ENCODE data around the gene EML1.

Gene EML1

DNA sequence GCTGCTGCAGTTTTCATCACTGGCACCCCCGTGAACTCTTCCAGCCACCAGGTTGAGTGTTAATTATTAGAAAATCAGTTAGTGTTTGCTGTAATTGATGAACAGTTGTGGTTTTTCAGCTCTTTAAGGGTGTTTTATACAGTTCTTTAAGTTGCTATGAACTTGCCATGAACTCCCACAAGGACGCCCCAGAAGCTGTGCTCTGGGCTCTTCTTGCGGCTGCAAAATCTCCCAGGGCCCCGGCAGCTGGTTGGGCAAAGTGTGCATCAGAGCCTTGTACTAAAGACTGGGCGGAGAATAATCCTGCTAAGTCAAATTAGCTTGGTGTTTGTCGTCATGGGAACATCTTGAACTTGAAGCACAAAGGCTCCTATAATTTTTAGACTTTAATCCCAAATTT is 82.2 kb downstream of the EML1 start:
- DNase-seq: no peak

DNA sequence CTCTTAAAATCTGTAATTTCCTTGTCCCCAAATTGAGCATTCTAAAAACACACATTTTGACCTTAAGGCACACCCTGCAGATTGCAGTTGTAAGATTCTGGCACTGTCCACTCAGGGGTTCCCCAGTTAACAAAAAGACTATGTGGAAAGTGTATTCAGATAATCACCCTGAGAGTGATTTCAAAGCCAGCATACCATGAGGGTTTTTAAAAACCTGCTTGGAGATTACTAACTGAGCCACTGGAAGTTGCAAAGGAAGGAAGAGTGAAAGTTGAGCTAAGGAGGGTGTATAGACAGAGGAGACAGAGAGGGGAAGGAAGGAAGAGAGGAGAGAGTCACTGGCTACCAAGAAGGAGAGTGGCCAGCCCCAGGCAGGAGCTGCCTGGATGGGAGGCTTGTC is 82.6 kb downstream of the EML1 start:
- DNase-seq: no peak

DNA sequence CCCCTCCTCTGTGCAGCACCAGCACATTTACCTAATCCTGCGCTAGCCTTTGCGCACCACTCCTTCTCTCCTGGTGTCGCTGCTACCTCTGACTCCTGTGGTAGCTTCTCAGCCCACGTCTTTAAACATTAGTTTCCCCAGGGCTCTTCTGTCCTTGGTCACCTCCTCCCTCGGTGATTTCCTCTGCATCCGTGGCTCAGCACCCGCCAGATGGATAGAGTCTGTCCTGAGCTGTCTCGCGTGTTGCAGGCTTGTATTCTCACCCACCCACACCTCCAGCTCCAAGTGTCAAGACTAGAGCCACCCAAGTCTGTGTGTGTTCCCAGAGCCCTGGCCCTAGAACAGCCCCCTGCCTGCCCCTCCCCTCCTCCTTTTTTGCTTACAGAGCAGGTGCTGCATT is 83.2 kb downstream of the EML1 start:
- no peak for DNase-seq

DNA sequence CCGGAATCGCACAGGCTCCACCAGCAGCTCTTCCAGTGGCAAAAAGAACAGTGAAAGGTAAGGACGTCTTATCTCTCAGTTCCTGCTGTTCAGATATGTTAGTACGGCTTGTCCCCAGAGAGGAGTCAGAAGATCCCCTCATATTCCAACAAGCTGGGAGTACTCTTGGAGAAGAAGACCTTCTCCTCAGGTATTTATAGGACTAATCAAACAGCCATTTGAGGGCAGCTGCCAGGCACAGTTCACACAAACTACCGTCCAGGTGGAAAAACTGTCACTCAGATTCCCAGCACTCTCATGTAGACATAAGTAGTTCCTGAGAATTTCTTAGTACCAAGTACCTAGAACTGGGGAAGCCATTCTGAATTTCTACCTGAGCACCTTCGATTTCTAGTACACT is 85.3 kb downstream of the EML1 start:
- no peak for DNase-seq

DNA sequence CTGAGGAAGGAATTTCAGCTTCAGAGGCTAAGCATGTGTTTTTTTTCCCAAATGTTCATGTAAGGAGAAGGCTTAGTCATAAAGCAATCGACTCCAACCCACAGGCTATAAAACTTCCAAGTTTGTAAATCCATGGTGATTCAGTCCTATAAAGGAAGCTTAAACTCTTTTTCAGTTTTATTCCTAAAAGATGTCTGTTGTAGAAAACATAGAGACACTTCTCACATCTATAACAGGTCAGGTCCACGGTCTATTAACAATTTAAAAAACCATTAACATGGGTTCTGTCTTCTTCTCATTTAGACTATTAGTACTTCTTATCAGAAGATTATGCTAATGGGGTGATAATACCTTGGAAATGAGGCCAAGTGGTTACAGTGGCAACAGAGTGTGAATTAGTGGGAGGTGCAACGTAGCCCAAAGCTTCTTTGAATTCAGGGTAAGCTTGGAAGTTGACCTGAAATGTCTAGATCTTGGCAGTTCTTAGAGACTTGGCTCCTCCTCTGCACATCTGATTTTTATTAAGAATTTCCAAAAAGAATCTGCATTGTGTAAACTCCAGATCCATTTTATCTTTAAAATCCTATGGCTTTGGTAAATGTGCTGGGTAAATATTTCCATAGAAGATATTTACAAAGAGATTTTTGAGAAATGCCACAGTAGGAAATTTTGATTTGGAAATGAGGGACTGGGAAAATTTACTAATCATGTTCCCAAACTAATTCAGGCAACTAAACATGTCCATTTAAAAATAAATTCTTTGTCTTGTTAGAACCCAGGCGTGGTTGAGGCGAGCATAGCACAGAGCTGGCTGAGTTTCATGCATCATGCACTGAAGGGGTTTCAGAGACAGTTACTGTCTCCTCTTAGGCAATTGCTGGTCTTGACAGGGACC is 86.4 kb downstream of the EML1 start:
- no peak for DNase-seq

DNA sequence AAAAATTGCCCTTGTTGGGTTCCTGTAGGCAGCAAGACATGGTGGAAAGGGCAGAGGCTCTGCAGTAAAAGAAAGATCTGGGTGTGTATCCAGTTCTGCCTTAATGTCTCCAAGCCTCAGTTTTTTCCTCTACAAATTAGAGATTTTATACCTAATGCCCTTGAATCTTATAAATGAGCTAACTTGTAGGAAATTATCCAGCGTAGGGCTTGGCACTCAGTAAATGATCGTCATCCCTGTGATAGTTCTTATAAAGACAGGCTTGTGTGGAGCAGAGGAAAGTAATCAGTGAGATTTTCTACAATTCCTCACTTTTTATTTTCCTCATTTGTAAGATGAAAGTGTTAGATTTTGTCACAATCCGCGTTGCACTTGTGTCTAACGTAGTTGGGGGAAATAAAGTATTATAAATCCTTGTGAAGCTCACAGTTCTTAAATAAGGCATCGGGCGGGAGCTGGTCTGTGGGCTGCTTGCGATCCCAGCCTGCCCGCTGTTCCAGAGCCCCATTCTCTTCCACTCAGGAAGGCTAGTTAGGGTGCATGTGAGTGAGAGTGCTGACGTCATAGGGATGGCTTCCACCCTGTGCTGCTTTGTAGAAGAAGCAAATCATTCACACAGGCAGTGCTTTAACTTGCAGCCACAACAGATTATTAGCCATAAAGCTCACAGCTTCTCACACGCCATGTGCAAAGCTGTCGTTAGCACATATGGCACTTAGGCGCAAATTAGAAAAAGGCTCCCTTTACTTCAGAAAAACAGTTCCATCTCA is 87.6 kb downstream of the EML1 start:
- no peak for DNase-seq

DNA sequence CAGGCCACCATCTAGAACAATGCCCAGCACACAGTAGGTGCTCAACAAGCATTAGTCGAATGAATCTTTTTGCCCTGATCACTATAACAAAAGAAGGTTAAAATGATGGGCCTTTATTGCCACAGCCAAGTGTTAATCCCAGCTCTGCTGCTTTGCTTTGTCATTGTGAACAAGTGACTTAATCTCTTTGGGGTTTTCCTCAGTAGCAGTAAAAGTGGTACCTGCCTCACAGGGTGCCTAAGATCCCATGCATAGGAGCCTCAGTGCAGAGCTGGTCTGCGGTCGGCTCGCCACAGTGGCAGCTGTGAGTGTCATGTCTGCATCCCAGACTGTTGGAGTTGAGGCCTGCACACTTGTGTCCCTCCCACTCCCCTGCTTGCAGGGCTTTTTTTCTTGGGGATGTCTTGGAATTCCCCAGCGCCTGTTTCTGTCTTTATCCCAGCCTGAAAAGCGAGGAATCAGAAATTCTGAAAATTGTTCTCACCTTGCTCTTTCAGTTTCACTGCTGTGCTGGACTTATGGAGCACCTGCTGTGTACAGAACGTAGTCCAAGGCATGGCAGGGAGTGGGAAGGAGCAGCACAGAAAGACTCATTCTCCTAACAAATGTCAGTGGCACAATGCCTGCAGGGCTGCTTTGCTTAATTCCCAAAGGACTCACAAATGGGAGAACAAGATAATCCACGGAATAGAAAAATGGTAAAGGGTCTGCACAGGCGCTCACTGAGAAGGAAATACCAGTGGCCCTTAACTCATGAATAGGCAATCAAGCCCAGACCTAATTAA is 90.8 kb downstream of the EML1 start:
- no peak for DNase-seq

DNA sequence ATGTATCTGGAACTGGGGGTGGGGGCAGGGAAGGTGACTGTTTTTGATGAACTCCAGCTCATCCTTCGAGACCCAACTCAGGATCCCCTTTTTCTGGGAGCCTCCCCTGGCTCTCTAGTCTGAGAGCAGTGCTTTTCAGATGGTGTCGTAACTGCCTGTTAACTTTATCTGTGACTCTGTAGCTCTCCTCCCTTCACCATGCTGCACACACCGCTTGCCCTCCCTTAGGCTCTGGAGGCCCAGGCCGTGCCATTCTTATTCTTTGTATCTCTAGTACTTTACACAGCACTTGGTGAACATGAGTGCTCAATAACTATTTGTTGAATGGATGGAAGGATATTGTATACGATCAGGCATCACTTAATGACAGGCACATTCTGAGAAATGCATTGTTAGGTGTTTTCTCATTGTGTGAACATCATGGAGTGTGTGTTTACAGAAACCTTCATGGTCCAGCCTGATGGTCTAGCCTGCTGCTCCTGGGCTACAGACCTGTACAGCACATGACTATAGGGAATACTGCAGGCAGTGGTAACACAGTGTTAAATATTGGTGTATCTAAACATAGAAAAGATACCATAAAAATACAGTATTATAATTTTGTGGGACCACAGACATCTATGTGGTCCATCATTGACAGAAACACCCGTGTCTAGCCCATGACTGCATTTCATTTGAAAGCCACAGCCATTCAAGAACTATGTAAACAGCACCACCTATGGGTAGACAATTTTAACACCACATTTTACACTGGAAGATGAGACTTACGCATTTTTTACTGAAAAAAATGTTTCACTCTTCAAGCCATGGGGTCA is 91.8 kb downstream of the EML1 start:
- DNase-seq: no peak

DNA sequence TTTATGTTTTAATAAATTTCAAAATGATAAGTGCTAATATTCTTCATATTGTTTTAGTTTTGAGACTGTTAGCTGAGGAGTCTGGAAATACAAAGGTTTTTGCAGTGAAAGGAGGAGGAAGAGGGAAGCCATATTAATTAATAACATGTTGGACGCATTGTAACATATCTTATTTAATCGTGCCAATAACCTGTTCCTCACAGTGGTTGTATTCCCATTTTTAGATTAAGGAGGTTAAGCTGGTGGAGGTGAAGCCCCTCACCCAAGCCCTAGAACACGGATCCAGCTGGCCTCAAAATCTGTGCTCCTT is 92.4 kb downstream of the EML1 start:
- no peak for DNase-seq

DNA sequence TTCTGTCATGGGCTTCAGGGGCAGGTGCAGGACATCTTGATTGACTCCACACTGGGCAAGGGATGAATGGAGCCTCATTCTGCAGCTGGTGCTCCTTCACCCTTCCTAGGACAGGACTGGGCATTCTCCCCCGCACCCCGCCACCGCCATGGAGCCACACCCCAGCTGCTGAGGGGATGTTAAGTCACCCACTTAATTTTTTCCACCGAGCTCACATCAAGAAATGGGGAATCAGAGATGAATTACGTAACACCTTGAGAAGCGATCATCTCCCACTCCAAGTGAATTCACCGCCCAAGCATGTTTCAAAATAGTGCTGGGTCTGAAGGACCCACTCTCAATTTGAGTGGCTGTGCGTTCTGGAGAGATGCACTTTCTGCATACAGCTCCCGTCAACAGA is 94.2 kb downstream of the EML1 start:
- DNase-seq: no peak

DNA sequence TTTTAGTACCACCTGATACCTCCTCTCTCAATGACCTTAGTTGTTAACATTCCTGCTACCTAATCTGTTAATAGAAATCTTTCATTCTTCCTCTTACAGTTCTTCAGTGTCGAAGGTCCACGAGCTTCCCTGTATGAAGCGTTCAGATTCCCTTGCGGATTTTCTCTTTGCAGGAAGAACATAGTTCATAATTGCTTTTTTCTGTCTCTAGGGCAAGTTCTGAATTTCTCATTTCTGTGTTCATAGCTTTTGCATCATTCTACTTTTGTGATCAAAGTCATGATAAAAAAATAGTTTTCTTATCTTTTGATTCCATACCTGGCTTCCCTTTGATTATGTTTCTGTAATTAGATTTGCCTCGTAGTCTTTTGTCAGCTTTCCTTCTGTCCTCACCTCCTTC is 94.9 kb downstream of the EML1 start:
- no peak for DNase-seq

DNA sequence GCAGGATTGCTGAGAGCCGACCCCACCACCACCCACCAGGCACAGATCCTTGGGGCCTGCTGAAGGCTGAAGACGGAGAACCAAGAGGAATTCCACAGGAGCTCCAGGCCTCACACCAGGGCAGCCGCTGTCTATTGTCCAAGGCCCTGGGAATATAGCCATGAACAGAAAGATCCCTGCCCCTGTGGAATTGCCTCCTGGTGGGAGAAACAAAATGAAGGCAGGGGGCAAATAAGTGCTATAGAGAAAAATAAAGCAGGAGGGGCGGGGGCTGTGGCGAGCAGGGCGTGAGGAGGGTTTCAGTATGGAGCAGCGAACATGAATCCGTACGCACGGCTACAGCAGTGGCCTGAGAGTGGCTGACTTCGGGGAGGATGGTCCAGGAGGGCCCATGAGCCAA is 96.1 kb downstream of the EML1 start:
- no peak for DNase-seq

DNA sequence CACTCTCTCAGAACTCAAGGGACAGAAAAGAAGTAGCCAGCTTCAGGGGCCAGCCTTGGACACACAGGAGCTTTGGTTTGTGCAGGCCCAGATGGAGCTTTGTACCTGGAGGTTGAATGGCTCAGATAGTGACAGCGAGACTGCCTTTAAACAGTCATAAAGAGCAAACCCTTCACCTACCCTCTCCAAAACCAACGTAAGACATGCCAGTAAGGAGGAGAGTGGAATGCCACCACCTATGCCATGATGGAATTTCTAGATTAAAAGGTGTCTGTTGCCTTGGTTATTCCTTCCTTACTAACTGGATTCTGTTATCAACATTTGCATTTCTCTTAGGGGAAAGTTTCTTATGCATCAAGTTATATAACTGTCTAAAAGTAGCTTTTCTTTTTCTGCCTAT is 98.1 kb downstream of the EML1 start:
- DNase-seq: no peak

DNA sequence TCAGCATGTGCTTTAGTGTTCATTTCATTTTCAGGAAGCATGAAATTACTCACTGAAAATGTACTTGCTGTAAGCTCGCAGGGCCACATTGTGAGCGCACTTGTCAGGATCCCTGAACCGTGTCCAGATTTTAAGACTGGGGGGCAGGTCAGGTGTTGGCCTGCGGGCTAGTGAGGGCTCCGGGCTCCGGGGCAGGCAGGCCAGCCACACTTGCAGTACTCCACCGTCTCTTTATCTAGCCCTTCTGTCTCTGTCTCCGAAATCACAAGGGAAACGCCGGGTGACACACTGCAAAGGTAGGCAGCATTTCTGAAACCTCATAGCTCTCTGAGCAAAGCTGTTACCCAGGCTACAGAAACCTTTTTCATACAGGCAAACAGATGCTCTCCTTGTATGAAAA is 98.7 kb downstream of the EML1 start:
- no peak for DNase-seq

DNA sequence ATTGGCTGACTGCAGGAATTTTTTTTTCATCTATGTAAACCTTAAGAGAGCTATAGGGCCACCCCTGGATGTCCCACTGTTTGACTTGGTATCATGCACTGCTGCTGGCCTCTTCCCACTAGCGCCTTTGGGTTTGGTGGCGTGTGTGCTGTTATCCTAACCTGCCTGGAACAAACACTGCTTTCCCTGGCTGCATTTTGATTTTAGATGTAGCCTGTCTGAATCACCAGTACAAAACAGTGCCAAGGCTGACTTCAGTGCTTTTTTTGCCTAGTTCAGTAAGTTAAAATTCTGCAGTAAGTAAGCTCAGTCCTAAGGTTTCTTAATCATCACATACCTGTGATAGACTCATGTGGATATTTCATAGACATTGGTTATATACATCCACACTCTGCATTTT is 99.2 kb downstream of the EML1 start:
- no peak for DNase-seq

DNA sequence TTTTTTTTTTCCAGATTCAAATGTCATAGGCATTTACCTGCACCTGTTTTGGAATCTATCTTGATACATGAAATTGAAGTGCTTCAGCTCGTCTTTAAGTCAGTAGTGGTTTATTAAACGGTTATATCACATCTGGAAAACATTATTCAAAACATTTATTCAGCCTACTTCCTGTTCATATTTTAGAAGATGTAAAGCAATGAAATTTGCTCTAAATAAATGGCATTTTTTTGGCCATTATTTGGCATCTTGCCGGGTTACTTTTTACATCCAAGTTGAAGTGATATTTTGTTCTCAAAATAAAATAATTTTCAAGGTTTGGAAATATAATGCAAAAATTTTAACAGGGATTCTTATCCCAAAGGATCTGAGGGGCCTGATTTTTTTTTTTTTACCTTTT is 103.1 kb downstream of the EML1 start:
- no peak for DNase-seq

DNA sequence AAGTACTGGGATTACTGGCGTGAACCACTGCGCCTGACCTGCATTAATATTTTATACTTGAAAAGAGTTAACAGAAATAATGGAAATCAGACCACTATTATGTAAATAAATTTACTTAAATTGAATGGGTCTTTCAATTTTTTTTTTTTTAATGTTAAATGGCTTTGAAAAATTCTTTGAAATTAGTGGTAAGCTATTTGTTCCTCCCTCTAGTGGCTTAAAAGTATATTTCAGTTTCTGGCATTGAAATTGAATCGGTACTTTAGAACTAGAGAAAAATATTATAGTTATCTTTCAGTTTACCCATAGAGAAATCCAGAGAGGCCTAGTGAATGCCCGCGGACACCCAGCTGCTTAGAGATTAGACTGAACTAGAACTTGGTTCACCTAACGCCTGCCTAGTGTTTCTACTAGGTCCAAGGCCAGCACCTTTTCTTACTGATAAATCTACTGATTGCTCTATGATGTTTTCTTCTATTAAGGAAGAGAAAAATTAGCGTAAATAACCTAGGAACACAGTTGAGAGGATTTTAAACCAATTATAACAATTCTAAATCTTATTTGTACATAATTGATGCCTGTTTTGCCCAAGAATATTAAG is 106.5 kb downstream of the EML1 start:
- DNase-seq: no peak

DNA sequence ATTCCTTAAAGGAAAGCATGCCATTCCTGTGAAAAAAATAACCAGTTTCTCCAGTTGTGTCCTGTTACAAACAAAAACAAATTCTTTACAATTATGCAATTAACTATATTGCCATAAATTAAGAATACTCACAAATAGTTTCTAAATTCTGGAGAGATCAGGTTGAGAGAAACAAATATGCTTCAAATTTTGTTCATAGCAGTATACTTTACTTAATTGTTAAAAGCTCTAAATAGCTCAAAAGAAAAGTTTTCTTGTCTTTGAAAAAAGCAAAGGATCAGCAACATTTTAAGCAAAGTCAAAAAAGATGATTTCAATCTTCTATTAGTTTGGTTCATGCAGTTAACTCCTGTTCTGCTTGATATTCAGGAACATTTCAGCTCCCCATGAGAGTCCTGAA is 109.7 kb downstream of the EML1 start:
- no peak for DNase-seq

DNA sequence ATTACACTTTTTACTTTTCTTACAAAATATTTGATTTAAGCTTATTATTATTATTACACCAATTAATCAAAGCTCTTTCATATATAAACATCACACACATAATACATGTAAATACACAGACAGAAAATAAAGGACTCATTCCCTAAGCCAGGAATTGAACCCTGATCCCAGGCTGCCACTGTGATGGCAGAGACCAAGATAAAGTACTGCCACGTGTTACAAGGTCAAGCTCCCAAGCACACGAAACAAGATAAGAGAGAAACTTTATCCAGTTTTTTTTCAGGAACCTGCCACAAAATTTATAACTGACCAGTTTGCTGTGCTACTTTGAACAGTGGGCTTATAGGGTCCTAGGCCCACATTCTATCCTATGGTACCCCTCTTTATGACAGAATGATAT is 111.3 kb downstream of the EML1 start:
- no peak for DNase-seq

DNA sequence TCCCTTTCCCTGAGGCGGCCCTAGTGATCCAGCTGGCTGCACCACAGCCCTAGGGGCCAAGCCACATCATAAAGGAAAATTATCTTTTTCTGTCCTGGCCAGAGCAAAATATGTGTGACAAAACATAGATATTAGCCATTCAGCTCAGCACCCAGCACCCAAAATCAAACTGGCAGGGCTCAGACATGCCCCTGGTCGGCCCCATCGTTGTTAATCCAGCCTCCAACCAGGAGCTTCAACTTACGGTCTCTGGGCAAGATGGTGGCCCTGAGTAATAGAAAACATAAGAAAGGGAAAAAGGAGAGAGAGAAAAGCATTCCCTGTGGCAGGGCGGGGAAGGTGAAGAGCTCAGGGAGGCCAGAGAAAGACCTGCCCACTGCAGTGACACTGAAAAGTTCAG is 111.9 kb downstream of the EML1 start:
- DNase-seq: no peak

DNA sequence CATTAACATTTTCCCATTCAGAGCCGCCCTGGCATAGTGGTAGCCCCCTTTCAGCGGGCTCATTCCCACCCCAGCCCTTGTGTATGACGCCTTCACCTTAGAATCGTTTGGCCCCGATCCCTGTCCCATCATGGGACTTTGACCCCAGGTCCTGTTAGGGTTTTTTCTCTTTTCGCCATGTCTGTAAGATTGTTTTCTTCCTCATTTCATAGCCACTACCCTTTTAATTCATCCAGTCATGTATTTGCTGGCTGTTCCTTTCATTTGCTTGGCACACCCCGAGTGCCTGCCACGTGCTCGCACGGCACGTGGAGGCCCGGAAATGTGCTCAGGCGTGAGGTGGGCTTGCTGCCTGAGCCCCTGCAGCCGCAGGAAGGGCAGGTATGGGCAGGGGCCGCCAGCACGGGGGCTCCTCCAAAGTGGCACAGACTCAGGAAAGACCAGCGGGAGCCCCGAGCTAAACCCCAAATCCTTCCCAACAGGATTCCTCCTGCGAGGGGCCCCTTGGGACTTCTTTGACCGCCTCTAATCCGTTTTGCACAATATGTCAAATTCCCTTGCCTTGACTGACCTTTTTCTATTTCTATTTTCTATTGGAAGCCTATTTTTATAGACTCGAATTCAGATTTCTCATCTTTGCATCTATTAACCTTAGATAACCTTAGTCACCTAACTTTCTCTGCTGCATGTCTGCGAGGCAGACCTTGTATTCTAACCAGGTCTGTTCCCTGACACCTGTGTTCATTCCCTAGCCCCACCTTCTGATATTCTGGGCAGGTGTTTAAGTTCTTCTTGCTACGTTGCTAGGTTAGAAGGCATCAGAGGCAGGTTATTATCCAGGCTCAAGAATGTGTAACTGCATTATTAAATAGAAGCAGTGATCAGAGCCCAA is 114.8 kb downstream of the EML1 start:
- no peak for DNase-seq
